ENCODE data around the gene ADAM20.

- TF ChIP-seq ZNF8 (CRISPR knock-in tag; IDR thresholded peaks at IDR 0.05): no peak
- no peak for TF ChIP-seq POU6F1 (CRISPR knock-in tag; IDR thresholded peaks at IDR 0.05; ENCODE audit: borderline replicate concordance, low read depth)
- no peak for TF ChIP-seq TCF4 (CRISPR knock-in tag; IDR thresholded peaks at IDR 0.05; ENCODE audit: borderline replicate concordance)
These were observed 36.6 kb downstream of the ADAM20 start for GRCh38 chr14:70498191-70498590.

Data from SK-N-SH treated with all-trans-retinoic acid at 6 μM for 48 hours (cell line).